GM19452 (cell line): ENCODE data around the gene ASIC4.
A peak's percentile ranks its signal among the peaks of the same experiment; 100 is the strongest.

Experiments used
- ATAC-seq: cut with Tn5 transposase; IDR thresholded peaks from one replicate; pipeline ENCODE4 v1.9.1; 2021; ENCODE audit not compliant: unreplicated experiment

The ASIC4 gene

GRCh38 chr2:219497495-219498279, 16.6 kb upstream of the ASIC4 start:
- peak; percentile 7 for ATAC-seq

- peak; percentile 97 for ATAC-seq
These were observed 15.8 kb upstream of the ASIC4 start, which contains the start of gene GMPPA for GRCh38 chr2:219498280-219499057. Gene GMPPA, plus strand, starts transcription at chr2:219498891. Its CDS starts 1,085 bp downstream, at chr2:219499976.

- ATAC-seq, result no peak
These were observed 15.3 kb upstream of the ASIC4 start for GRCh38 chr2:219499058-219499307.

GRCh38 chr2:219499555-219499954, 14.7 kb upstream of the ASIC4 start:
- no peak for ATAC-seq

- no peak for ATAC-seq
These were observed 14.1 kb upstream of the ASIC4 start for GRCh38 chr2:219500135-219500534.

- ATAC-seq, result no peak
These were observed 12.4 kb upstream of the ASIC4 start for GRCh38 chr2:219501849-219502248.

GRCh38 chr2:219502618-219503017, 11.7 kb upstream of the ASIC4 start:
- no peak for ATAC-seq

GRCh38 chr2:219505585-219505984, 8.7 kb upstream of the ASIC4 start:
- no peak for ATAC-seq

- ATAC-seq, result no peak
These were observed 8.0 kb upstream of the ASIC4 start for GRCh38 chr2:219506153-219506801.

GRCh38 chr2:219506802-219507526, 7.3 kb upstream of the ASIC4 start:
- no peak for ATAC-seq

GRCh38 chr2:219507581-219508443, 6.5 kb upstream of the ASIC4 start:
- ATAC-seq, result no peak

GRCh38 chr2:219508444-219508734, 5.9 kb upstream of the ASIC4 start:
- no peak for ATAC-seq

- ATAC-seq, result peak; percentile 30
These were observed 5.1 kb upstream of the ASIC4 start for GRCh38 chr2:219508971-219509779.

GRCh38 chr2:219509780-219510511, 4.3 kb upstream of the ASIC4 start:
- peak; percentile 65 for ATAC-seq

GRCh38 chr2:219510512-219511135, 3.7 kb upstream of the ASIC4 start:
- ATAC-seq, result no peak

GRCh38 chr2:219511547-219512325, 2.5 kb upstream of the ASIC4 start:
- ATAC-seq, result no peak

GRCh38 chr2:219512524-219513216, 1.6 kb upstream of the ASIC4 start:
- ATAC-seq, result no peak
